ENCODE results near the gene CERCAM. TPM values are rescaled to one million over a fixed set of nuclear protein-coding genes. Genes with fewer than 3 reads are reported as not detected.

The CERCAM gene
- total and polyA plus RNA-seq, 2 of the 13 experiments (the other 11 are each of a cell fraction or from before 2014, with no cell fraction given) = 9.0 to 17.1 TPM

DNA sequence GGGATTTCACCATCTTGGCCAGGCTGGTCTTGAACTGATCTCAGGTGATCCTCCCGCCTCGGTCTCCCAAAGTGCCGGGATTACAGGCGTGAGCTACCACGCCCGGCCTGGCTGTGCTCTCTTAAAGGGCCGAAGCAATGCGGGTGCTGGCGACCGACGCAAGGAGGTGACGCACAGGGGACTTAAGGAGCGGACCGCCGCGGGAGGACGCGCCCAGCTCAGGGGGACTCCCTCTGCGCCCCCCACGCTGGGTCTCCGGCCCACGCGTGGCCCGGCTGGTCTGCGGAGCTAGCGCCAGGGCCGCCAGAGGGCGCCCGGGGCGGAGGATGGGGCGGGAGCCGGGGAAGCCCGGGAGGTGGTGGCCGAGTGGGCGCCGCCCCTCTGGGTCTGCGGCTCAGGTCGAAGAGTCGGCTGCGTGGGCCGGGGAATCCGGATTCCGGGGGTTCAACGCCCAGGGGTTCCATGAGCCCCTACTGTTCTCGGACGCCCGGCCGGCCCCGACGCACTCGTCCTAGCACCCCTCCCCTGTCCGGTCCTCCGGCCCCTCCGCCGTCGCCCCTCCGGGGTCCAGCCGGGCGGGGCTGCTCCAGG lies 502 bp upstream of the CERCAM start (continued):
- TF ChIP-seq, protein P1, sequence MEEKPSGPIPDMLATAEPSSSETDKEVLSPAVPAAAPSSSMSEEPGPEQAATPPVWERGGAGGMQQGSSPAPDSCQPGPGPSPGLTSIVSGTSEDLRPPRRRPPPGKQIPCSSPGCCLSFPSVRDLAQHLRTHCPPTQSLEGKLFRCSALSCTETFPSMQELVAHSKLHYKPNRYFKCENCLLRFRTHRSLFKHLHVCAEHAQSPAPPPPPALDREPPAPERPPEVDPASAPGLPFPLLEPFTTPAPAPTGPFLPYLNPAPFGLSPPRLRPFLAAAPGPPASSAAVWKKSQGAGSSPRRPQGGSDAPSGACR (CRISPR knock-in tag; IDR thresholded peaks at IDR 0.05) = peak; percentile 62; the same call in 1 of the 2 replicates
- TF ChIP-seq SRSF1 (optimal IDR thresholded peaks at IDR 0.05; ENCODE audit: low read depth, low read length) = no peak
- no peak for TF ChIP-seq ZNF20 (CRISPR knock-in tag; IDR thresholded peaks at IDR 0.05)
- TF ChIP-seq ZNF441 (CRISPR knock-in tag; IDR thresholded peaks at IDR 0.05; ENCODE audit: borderline replicate concordance) = no peak; the same call in 1 of the 2 replicates
- TF ChIP-seq ZNF510 (CRISPR knock-in tag; IDR thresholded peaks at IDR 0.05; ENCODE audit: low read depth) = no peak
- peak; percentile 19; the same call in 1 of the 2 replicates for TF ChIP-seq ZNF546 (CRISPR knock-in tag; conservative IDR thresholded peaks at IDR 0.05)
- no peak for TF ChIP-seq ATF1 (CRISPR knock-in tag; IDR thresholded peaks at IDR 0.05)
- no peak for TF ChIP-seq SIN3B (IDR thresholded peaks at IDR 0.05; ENCODE audit: low read length)
- no peak for TF ChIP-seq MED13 (CRISPR knock-in tag; IDR thresholded peaks at IDR 0.05)
- peak; percentile 11; the same call in 1 of the 2 replicates for TF ChIP-seq FOXA3 (CRISPR knock-in tag; IDR thresholded peaks at IDR 0.05)
- no peak for TF ChIP-seq STAT5B (CRISPR knock-in tag; IDR thresholded peaks at IDR 0.05)
- peak; percentile 48; the same call in 1 of the 2 replicates for TF ChIP-seq ZSCAN25 (CRISPR knock-in tag; IDR thresholded peaks at IDR 0.05)
- no peak for TF ChIP-seq MLLT10 (CRISPR knock-in tag; IDR thresholded peaks at IDR 0.05)
- TF ChIP-seq, protein P2, sequence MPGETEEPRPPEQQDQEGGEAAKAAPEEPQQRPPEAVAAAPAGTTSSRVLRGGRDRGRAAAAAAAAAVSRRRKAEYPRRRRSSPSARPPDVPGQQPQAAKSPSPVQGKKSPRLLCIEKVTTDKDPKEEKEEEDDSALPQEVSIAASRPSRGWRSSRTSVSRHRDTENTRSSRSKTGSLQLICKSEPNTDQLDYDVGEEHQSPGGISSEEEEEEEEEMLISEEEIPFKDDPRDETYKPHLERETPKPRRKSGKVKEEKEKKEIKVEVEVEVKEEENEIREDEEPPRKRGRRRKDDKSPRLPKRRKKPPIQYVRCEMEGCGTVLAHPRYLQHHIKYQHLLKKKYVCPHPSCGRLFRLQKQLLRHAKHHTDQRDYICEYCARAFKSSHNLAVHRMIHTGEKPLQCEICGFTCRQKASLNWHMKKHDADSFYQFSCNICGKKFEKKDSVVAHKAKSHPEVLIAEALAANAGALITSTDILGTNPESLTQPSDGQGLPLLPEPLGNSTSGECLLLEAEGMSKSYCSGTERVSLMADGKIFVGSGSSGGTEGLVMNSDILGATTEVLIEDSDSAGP (CRISPR knock-in tag; IDR thresholded peaks at IDR 0.05; ENCODE audit: borderline replicate concordance) = peak; percentile 98
- TF ChIP-seq MZF1 (CRISPR knock-in tag; IDR thresholded peaks at IDR 0.05; ENCODE audit: borderline replicate concordance) = no peak
- TF ChIP-seq, protein P3, sequence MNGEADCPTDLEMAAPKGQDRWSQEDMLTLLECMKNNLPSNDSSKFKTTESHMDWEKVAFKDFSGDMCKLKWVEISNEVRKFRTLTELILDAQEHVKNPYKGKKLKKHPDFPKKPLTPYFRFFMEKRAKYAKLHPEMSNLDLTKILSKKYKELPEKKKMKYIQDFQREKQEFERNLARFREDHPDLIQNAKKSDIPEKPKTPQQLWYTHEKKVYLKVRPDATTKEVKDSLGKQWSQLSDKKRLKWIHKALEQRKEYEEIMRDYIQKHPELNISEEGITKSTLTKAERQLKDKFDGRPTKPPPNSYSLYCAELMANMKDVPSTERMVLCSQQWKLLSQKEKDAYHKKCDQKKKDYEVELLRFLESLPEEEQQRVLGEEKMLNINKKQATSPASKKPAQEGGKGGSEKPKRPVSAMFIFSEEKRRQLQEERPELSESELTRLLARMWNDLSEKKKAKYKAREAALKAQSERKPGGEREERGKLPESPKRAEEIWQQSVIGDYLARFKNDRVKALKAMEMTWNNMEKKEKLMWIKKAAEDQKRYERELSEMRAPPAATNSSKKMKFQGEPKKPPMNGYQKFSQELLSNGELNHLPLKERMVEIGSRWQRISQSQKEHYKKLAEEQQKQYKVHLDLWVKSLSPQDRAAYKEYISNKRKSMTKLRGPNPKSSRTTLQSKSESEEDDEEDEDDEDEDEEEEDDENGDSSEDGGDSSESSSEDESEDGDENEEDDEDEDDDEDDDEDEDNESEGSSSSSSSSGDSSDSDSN (CRISPR knock-in tag; IDR thresholded peaks at IDR 0.05) = peak; percentile 21; the same call in 1 of the 2 replicates
- TF ChIP-seq, protein P4, sequence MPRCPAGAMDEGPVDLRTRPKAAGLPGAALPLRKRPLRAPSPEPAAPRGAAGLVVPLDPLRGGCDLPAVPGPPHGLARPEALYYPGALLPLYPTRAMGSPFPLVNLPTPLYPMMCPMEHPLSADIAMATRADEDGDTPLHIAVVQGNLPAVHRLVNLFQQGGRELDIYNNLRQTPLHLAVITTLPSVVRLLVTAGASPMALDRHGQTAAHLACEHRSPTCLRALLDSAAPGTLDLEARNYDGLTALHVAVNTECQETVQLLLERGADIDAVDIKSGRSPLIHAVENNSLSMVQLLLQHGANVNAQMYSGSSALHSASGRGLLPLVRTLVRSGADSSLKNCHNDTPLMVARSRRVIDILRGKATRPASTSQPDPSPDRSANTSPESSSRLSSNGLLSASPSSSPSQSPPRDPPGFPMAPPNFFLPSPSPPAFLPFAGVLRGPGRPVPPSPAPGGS (CRISPR knock-in tag; IDR thresholded peaks at IDR 0.05) = peak; percentile 91
- TF ChIP-seq SUZ12 (IDR thresholded peaks at IDR 0.05; ENCODE audit: low read depth, low read length) = no peak
- TF ChIP-seq ZNF292 (CRISPR knock-in tag; IDR thresholded peaks at IDR 0.05; ENCODE audit: borderline replicate concordance, low read depth) = no peak
- no peak for TF ChIP-seq KDM5B (CRISPR knock-in tag; IDR thresholded peaks at IDR 0.05; ENCODE audit: borderline replicate concordance)
- TF ChIP-seq, protein P5, sequence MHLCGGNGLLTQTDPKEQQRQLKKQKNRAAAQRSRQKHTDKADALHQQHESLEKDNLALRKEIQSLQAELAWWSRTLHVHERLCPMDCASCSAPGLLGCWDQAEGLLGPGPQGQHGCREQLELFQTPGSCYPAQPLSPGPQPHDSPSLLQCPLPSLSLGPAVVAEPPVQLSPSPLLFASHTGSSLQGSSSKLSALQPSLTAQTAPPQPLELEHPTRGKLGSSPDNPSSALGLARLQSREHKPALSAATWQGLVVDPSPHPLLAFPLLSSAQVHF (CRISPR knock-in tag; IDR thresholded peaks at IDR 0.05) = no peak

All from HepG2 (cell line).